IPS DF 19.7 (cell line): ENCODE results near the gene ZDHHC13.

ENCODE experiments used
- DNase-seq: peaks from one replicate; pipeline ENCODE4 v3.0.0-alpha.2; 2013; ENCODE audit warnings: low read depth, low spot score

ZDHHC13 gene

DNA sequence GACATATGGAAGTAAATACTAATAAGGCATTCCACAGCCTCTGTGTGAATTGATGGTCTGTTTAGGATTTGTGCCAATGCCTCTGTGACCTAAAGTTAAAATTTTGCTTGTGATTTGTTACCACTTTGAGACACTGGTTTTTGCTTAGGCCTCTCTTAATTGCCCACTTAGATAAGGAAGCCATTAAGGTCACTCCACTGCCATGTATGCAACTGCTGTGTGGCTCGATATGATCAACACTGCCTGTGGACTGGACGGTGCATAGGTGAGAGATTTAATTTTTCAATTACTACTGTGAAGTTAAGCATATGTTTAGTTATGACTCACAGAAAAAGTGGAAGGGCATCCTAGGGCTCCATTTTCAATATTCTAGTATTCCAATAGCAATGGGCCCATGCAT lies 47.9 kb downstream of the ZDHHC13 start:
- no peak for DNase-seq

DNA sequence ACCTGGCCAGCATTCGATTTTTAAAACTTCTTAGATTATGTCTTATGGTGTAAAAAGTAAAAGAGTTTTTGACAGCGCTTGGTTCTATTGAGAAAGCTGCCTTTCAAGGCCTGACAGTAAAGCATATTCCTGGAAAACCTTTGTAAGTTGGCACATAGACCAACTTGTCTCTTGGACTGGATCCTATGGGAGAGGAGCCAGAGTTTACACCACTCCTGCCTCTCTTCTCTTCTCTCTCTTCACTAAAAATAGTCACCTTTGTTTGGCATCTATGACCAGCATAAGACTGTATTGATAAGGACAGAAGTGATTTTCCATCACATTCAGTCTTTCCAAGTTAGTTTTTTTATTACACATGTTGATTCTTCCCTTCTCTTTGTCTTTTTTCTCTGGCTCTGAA lies 51.1 kb downstream of the ZDHHC13 start:
- DNase-seq, result no peak

DNA sequence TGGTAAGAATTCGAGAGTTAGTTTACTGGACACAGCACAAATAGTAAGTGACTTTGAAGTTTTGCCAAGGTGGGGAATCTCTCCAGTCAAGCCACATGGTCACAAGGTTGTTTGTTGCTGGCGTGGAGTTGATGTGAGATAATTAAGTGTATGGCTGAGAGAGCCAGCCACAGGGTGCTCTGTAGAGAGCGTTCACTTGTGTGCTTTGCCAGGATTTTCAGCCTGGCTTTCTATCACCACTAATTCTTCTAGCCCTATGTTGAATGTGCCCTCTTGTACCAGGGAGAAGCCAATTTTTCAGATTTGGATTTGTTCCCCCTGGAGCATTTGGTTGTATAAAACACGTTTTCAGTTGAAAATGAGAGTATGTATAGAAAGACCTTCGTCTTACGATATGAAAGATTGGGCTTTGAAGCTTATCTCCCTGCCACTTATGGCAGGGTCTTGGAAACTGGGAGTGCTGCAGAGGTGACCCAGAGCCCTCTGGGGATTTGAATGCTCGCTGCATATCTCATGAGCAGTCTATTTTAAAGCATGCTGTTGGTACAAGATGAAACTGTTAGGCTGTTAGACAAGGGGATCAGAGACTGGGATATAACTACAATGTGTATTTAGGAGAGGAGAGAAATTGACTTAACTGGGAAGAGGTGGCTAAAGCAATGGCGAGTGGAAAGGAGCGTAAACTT lies 56.2 kb downstream of the ZDHHC13 start:
- no peak for DNase-seq

DNA sequence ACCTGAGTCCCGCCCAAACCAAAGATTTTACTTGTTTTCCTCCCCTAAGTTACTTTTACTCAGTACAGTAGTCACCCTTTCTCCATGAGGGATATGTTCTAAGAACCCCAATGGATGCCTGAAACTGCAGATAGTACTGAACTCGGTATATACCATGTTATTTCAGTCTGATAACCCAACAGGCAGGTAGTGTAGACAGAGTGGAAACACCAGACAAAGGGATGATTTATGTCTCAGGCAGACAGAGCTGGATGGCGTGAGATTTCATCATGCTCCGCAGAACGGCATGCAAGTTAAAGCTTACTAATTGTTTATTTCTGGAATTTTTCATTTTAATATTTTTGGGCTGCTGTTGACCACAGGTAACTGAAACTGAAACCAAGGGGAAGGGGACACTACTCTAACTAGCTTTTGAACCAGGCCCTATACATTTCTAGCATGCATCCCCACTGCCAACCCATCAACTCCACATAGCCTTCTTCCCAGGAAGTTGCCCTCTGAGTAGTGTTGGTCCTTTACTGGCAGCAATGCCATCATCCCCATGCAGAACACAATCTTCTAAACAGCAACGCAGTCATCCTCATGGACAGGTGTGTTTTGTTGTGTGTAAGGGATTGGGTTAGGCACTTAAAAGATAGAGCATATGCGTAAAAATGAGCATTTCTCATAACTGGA lies 57.1 kb downstream of the ZDHHC13 start:
- no peak for DNase-seq

DNA sequence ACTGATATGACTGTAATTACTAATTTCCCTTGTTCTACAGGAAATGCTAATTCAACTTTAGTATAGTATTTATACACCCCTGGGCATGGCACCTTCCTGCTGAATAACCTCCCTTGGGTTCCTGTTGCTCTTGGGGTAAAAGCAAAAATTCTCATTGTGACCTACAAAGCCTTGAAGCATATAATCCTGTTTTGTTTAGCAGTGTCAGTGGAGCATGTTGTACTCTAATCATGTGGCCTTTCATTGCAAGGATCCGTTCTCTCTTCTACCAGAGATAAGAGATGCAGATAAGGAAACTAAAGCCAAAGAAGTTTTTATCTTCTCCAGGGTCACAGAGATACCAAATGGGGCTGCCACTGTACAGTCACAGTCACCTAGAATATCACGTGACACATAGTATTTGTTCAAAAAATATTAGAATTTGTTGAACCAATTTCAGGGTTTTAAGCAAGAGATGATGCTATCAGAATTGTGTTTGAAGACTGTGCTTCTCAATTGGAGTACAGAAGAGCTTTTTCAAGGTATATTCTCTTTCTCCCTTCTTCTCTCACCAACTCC lies 59.7 kb downstream of the ZDHHC13 start:
- DNase-seq, result no peak

DNA sequence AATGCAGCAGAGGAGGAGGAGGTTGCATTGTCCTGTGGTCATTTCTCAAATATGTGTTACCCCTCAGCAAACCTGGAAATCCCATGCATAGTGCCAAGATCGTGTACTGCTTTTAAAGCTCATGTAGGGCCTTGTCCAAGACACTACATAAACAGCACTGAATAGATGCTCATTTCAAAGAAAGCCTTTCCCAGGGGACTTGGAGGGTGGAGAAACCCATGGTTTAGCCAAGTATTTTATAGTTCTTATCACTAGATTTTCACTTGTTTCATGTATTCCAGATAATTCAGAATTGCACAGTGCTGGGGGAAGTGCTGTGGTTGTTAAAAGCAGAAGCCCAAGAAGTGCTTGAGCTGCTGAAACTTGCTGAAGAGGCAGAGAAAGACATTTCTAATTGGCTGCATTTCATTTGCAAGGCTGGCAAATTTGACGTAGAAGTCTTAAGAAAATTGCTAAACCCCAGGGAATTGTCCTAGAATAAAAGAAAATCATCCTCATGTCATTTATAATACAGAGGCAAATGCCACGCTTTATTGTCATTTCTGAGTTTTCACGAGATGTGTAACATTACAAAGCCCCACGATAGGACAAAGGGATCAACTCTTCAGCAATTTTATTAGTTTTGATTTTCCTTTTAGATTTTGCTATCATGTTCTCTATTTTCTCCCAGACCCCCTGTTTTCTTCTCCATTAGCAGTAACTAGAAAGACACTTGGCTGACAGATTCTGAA lies 64.7 kb downstream of the ZDHHC13 start:
- DNase-seq, result no peak

DNA sequence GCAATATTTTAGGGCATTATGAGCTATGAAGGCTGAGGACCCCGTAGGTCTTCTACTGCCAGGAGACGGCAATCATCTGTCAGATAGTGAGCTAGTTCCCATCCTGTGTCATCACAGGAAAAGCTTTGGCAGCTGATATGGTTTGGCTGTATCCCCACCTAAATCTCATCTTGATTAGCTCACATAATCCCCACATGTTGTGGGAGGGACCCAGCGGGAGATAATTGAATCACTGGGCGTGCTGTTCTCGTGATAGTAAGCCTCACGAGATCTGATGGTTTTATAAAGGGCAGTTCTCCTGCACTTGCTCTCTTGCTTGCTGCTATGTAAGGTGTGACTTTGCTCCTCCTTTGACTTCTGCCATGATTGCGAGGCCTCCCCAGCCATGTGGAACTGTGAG lies 66.7 kb downstream of the ZDHHC13 start:
- DNase-seq, result no peak

DNA sequence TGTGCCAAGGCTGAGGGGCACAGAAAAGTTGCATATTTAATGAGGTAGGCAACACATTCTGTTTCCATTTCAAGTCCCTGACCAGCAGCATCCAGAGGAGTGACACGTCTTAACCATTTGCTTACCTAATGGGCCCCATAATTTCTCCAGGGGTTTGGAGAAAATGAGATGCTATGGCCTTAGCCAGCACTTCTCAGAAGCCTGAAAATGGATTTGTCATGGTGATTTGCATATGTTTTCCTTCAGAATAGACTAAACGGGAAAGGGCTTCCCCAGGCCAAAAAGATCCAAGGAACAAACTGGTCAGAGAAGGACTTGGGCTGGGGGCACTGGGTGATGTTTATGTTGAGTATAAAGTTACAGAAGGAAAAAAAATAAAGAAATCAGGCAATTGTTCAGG lies 68.1 kb downstream of the ZDHHC13 start:
- no peak for DNase-seq

DNA sequence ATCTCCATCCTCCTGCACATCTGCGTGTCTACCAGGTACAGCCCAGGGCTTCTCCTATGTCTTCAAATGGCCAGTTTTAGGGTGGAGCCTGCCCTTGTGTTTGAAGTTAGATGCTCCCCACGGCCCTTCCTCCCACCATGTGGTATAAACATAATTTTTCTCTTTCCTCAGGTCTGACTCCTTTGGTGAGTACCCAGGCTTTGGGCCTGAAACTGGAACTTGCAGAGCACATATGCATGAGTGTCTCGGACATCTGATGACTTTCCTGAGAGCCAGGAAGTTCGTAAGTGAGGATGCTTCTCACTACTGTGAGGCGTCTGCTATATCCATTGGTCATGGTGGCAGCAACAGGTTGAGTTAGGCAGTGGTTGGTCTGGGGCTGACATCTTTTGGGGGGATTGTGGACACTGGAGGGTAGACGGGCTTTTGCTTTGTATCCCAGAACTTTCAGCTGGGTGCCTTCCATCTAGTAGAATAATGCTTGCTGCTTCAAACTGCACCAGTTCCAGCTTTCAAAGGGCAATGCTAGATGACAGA lies 68.6 kb downstream of the ZDHHC13 start:
- no peak for DNase-seq

DNA sequence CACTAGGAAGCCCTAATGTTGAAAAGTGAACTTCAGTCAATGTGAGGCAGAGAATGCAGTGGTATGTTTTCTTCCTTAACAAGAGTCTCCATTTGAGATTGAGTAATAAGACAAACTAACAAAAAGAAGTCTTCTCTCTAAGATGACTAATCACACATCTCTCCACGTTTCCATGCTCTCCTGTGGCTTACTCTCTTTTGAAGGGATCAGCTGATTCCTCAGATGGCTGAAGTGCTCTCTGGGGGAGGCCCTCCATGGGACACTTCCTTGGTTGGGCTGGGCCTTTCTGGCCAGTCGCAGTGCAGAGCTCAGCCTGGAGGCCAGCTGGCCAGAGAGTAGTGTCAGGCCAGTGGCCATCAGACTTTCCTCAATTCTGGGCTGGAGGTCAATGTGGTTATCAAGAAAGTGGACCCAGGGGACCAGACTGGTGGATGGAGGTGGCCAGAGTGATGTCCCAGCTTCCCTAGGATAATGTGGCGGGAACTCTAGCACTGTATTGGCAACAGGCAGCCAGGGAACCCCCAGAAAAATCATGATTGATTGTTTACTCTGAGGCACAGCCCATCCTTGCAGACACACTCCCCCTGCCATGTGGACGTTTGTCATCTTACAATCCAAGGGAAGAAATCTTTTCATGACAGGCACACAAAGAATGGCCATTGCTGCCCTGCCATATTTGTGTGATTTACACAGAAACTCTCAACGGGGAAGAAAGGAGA lies 70.3 kb downstream of the ZDHHC13 start:
- no peak for DNase-seq

DNA sequence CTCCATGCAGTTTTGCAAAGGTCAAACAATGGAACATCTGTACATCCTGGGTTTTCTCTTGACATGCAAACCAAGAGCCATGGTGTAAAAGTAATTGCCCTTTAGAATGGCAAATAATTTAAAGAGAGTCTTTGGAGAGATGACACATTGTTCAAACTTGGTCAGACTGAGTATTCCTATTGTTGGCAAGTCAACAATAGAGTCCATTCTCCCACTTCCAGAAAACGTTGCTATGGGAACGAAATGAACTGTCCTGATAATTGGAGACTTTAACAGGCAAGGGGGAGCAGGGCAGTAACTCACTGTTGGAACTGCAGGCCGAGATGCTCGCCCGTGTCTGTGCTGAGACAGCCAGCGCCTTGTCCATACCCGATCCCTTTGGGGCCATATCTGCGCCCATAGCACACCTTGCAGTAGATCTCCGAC lies 70.9 kb downstream of the ZDHHC13 start:
- DNase-seq, result no peak

DNA sequence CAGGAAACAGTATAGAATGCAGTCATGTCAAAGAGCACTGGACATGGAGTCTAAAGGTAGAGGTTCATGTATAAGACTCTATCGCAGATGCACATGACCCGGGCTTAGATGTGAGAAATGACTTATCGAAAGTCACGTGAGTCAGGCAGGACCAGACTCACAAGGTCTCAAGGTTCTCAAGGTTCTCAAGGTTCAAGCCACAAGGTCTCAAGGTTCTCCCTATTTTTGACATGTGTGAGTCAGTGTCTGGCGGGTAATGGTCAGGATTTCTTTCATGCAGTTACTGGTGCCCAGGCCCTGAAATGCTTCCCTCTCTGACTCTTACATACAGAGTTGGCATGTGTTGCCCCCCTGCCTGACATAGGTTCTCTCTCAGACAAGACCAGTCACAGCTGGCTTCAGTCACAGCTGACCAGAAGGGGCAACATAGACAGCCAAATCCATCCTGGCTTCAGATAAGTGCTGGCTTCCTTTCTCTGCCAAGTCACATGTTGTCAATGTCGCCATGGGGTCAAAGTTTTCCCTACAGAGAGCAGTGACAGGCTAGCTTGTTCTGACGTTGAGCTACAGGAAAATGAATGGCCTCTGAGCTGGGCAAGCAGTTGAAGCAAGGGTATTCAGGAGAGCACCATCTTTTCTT lies 74.7 kb downstream of the ZDHHC13 start:
- no peak for DNase-seq

DNA sequence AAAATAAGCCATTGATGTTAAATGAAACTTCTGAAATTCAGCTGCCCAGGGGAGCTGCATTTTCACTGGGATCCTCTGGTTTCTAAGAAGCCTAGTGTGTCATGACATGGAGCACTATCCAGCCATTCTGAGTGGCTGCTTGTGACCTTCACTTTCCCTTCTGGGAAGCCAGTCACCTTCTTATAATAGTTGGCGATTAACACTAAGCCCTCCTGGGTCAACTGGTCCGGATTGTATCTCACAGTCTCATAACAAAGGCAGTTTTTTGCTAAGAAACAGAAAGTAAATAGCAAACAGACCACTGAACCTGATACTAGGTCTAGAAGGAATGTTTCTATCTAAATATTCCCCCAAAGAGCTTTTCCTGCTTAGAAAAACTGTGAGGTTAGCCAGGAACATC lies 76.9 kb downstream of the ZDHHC13 start:
- DNase-seq, result no peak

DNA sequence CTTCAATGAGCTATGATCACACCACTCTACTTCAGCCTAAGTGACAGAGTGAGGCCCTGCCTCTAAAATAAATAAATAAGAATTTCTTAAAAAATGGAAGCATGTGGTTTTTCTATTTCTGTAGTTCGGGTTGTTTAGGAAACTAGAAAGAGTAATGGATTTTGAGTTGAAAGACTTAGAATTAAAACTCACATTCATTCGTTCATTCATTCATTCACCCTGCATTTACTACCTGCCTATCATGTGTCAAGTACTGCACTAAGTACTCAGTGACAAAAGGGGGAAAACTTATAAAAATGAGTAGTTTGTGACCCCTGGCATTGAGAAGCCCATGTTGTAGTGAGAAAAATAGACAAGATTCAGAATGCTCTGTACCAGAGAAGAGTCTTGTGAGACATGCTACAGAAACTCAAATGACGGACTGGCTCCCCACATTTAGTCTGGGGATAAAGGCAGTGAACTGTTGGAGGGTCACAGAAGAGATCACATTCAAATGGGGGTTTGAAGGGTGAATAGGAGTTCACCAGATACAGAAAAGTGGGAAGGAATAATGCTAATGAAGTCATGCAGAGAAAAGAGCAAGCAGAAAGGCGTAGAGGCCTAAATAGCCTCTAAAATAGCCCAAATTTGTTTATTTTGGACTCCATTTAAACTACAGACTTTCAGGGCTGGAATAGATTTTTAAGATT lies 77.8 kb downstream of the ZDHHC13 start:
- DNase-seq, result no peak

DNA sequence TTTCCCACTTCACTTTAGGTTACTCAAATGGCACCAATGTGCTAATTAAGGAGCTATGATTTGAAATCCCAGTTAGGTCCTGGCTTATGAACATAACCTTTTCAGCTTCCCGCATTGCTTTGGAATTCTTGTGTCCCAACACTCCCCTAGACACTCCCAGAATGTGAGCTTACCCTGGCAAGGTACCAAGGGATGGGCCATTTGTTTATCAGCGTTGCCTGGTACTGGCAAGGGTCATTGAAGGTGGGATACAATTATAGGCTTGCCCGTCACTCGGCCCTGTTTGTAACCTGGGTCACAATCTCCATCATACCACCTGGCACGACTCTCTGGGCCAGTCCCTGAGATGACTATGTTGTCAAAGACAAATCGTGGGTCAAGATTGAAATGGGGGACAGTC lies 79.5 kb downstream of the ZDHHC13 start:
- DNase-seq, result no peak

DNA sequence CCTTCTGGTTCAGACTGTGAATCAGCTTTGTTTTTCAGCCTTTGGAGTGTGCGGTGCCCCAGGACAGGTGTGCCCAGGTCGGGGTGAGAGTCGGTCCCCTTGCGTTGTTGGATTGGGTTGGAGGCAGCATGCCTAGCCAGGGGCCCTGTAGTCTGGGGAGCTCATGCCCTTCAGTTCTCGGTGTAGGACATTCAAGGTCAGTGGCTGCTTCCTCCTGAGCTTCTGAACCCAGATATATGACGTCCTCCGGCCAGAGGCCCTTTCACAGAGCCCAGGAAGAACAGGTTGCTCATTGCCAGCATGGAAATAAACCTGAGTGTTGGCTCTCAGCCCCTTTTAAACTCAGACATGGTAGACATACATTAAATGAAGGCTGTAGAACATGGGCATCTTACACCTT lies 82.1 kb downstream of the ZDHHC13 start:
- no peak for DNase-seq

DNA sequence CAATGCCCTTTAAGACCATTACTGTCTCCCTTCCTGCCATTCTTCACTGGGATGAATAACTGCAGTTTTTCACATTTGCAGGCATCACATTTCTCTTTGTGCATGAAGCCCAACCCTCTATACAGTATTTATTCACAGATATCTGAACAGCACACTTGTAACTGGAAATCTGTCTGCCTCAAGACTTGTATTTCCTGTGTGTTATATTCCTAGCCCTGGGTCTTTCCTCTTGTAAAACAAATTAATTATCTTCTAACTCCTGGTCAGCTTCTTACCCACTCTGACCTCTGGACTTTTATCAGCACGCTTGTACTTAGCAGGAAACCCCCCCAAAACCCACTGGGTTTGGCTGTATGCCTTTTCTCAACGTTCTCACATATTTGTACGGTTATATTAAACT lies 82.8 kb downstream of the ZDHHC13 start:
- no peak for DNase-seq

DNA sequence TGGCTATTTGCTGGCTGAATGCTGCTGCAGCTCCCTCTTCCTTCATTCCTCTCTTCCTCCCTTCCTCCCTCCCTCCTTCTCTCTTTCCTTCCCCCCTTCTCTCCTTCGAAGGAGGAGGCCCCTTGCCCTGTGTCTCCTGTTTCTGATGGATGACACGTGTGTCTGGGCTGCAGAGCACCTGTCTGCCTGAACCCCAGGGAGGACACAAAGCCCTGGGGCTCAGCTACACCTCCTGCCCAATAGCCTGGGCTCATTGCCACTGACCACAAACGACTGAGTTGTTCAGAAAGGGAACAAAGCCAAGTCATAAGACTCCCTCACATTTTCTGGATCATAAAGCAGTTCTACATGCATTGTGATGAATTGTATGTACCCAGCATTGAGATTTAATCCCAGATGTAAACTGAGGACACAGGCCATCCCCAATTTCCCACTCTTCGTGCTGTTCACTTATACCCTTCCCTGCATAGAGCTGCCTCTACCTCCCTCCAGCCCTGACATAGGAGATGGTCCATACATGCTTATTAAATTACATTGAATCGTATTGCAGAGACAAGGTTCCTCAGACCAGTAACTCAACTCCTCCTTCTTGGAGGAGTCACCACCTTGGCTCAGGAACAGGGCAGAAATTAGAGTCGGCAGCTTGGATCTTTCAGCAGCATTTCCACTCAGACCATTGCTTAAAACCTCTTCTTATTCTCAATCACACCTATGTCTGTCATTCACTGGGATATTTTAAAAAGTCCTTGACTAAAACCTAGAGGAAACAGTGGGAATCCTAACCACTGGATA lies 83.6 kb downstream of the ZDHHC13 start:
- DNase-seq, result no peak

DNA sequence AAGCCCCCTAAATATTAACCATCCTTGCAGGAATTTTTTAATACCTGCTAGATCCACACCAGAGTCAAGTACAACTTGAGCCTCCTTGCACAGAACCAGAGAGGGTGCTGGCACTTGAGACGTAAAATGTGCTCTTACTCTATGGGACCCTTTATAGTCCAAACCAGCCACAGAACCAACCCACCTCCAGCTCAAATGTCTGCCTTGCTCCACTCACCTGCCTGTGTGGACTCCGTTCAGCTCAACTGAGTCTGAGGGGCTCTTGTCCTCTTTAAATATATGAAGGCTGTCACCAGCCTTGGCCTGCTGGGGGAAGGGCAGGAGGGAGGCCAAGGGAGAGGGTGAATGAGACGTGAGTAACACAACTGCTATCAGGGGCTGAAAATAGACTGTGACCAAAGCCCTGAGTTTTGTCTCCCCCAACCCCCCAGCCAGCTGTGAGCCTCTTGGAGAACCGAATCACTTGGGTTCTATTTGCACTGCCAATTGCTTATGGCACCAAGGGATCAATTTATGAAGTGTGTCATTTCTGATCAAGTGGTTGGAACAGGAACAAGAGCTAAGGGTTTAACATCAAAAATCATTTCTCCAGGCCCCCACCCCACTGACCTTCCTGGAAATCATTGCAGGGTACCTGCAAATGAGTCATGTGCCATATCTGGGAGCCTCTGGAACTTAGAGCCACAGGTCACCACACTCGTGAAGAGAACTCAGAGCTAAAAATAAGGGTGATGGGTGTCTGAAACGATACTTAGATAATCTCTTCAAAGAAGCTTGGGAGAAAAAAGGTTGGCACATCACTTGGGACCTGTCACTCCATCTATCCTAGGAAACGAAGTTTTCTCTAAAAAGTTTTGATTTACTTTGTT lies 85.0 kb downstream of the ZDHHC13 start, which contains the start of gene CSRP3:
Gene CSRP3, minus strand, starts transcription at position 247 of the 869 bp plus-strand sequence. CDS start 9,535 bp downstream, outside the sequence.
- no peak for DNase-seq
